Measurements from ENCODE around the gene PAFAH2. TPM values are rescaled to one million over a fixed set of nuclear protein-coding genes. Genes with fewer than 3 reads are reported as not detected.

PAFAH2 gene
- total RNA-seq, 2 donors from 2014 or later = 11.6 to 13.3 TPM

GRCh38 chr1:25918615-25919014 is 79.2 kb downstream of the PAFAH2 start:
- Mint-ChIP-seq H3K36me3 (ENCODE audit: low read depth) (no peaks in the 10 kb centered on the region), H3K27ac (no peak overlapping the region), H3K27me3 (ENCODE audit: insufficient read depth) (peaks cover 3% of the 10 kb centered on the region), H3K4me3 (no peak overlapping the region), H3K9me3 (no peaks in the 10 kb centered on the region), H3K4me1 (peaks cover 23% of the 10 kb centered on the region)
- Histone ChIP-seq H3K9ac (ENCODE audit: extremely low read depth, low read length, poor library complexity, severe bottlenecking) (no peak overlapping the region), H3K27ac (ENCODE audit: low read depth, low read length) (no peak overlapping the region), H3K36me3 (ENCODE audit: control insufficient read depth, insufficient read depth, low read length) (no peaks in the 10 kb centered on the region), H3K4me1 (ENCODE audit: control insufficient read depth, insufficient read depth, low read length) (peaks cover 4% of the 10 kb centered on the region), H3K27me3 (ENCODE audit: control insufficient read depth, insufficient read depth, low read length, poor library complexity, severe bottlenecking) (no peaks in the 10 kb centered on the region), H3K4me3 (ENCODE audit: low read length) (no peak overlapping the region), H3K9me3 (ENCODE audit: control insufficient read depth, low read length) (peaks cover 7% of the 10 kb centered on the region)
- WGBS, 2 experiments (ENCODE audit: insufficient coverage in 1 of 2, insufficient read length in 1 of 2) = 84 to 92% methylated on average over 8 to 11 of the region's 11 CpGs
- DNase-seq = no peak
- TF ChIP-seq, protein P1, sequence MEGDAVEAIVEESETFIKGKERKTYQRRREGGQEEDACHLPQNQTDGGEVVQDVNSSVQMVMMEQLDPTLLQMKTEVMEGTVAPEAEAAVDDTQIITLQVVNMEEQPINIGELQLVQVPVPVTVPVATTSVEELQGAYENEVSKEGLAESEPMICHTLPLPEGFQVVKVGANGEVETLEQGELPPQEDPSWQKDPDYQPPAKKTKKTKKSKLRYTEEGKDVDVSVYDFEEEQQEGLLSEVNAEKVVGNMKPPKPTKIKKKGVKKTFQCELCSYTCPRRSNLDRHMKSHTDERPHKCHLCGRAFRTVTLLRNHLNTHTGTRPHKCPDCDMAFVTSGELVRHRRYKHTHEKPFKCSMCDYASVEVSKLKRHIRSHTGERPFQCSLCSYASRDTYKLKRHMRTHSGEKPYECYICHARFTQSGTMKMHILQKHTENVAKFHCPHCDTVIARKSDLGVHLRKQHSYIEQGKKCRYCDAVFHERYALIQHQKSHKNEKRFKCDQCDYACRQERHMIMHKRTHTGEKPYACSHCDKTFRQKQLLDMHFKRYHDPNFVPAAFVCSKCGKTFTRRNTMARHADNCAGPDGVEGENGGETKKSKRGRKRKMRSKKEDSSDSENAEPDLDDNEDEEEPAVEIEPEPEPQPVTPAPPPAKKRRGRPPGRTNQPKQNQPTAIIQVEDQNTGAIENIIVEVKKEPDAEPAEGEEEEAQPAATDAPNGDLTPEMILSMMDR (conservative IDR thresholded peaks at IDR 0.05) = no peak

GRCh38 chr1:25917996-25918395 is 79.9 kb downstream of the PAFAH2 start:
- H3K27ac Mint-ChIP-seq = no peak overlapping the region
- H3K9me3 ChIP-seq (ENCODE audit: control insufficient read depth, low read length) = peaks cover 7% of the 10 kb centered on the region
- no peaks in the 10 kb centered on the region for H3K27me3 ChIP-seq (ENCODE audit: control insufficient read depth, insufficient read depth, low read length, poor library complexity, severe bottlenecking)
- no peak for DNase-seq
- no peak overlapping the region for H3K27ac ChIP-seq (ENCODE audit: low read depth, low read length)
- peaks cover 3% of the 10 kb centered on the region for H3K27me3 Mint-ChIP-seq (ENCODE audit: insufficient read depth)
- no peak overlapping the region for H3K4me3 ChIP-seq (ENCODE audit: low read length)
- WGBS, 2 experiments (ENCODE audit: insufficient coverage in 1 of 2, insufficient read length in 1 of 2) = 36 to 73% methylated on average over 3 to 5 of the region's 5 CpGs
- TF ChIP-seq, protein P1 (conservative IDR thresholded peaks at IDR 0.05) = no peak
- H3K4me1 Mint-ChIP-seq = peaks cover 19% of the 10 kb centered on the region
- H3K36me3 ChIP-seq (ENCODE audit: control insufficient read depth, insufficient read depth, low read length) = no peaks in the 10 kb centered on the region
- peaks cover under 1% of the 10 kb centered on the region for H3K4me1 ChIP-seq (ENCODE audit: control insufficient read depth, insufficient read depth, low read length)
- H3K9ac ChIP-seq (ENCODE audit: extremely low read depth, low read length, poor library complexity, severe bottlenecking) = no peak overlapping the region
- no peaks in the 10 kb centered on the region for H3K9me3 Mint-ChIP-seq
- H3K4me3 Mint-ChIP-seq = no peak overlapping the region
- no peaks in the 10 kb centered on the region for H3K36me3 Mint-ChIP-seq (ENCODE audit: low read depth)

DNA sequence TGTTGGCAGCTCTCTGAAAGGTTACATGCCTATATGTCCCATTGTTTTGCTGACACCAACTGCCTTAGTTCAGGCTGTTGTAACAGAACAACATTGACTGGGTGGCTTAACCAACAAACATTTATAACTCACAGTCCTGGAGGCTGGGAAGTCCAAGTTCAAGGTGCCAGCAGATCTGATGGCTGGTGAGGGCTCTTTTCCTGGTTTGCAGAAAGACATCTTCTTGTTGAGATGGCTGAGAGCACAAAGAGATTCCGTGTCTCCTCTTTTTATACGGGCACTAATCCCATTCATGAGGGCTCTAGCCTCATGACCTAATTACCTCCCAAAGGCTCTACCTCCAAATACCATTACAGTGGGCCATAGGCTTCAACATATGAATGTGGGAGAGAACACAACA is 81.4 kb downstream of the PAFAH2 start:
- H3K4me3 ChIP-seq (ENCODE audit: low read length) = no peak overlapping the region
- Mint-ChIP-seq H3K36me3 (ENCODE audit: low read depth) (no peaks in the 10 kb centered on the region), H3K4me1 (peaks cover 12% of the 10 kb centered on the region), H3K9me3 (no peaks in the 10 kb centered on the region), H3K27me3 (ENCODE audit: insufficient read depth) (peaks cover 3% of the 10 kb centered on the region), H3K27ac (no peak overlapping the region), H3K4me3 (no peak overlapping the region)
- TF ChIP-seq, protein P1 (conservative IDR thresholded peaks at IDR 0.05) = no peak
- H3K36me3 ChIP-seq (ENCODE audit: control insufficient read depth, insufficient read depth, low read length) = no peaks in the 10 kb centered on the region
- no peaks in the 10 kb centered on the region for H3K27me3 ChIP-seq (ENCODE audit: control insufficient read depth, insufficient read depth, low read length, poor library complexity, severe bottlenecking)
- H3K27ac ChIP-seq (ENCODE audit: low read depth, low read length) = no peak overlapping the region
- DNase-seq = no peak
- no peak overlapping the region for H3K9ac ChIP-seq (ENCODE audit: extremely low read depth, low read length, poor library complexity, severe bottlenecking)
- no peaks in the 10 kb centered on the region for H3K4me1 ChIP-seq (ENCODE audit: control insufficient read depth, insufficient read depth, low read length)
- 89% methylated on average over 2 of the region's 2 CpGs; no CpG with 5 or more reads in 1 of the 2 experiments for WGBS, 2 experiments (ENCODE audit: insufficient coverage in 1 of 2, insufficient read length in 1 of 2)
- H3K9me3 ChIP-seq (ENCODE audit: control insufficient read depth, low read length) = peaks cover 7% of the 10 kb centered on the region

All from endodermal cell (in vitro differentiated cells).